ENCODE data around the gene LOXL3.

The LOXL3 gene

GRCh38 chr2:74526649-74527230 lies 27.0 kb downstream of the LOXL3 start:
- no peak for DNase-seq

DNA sequence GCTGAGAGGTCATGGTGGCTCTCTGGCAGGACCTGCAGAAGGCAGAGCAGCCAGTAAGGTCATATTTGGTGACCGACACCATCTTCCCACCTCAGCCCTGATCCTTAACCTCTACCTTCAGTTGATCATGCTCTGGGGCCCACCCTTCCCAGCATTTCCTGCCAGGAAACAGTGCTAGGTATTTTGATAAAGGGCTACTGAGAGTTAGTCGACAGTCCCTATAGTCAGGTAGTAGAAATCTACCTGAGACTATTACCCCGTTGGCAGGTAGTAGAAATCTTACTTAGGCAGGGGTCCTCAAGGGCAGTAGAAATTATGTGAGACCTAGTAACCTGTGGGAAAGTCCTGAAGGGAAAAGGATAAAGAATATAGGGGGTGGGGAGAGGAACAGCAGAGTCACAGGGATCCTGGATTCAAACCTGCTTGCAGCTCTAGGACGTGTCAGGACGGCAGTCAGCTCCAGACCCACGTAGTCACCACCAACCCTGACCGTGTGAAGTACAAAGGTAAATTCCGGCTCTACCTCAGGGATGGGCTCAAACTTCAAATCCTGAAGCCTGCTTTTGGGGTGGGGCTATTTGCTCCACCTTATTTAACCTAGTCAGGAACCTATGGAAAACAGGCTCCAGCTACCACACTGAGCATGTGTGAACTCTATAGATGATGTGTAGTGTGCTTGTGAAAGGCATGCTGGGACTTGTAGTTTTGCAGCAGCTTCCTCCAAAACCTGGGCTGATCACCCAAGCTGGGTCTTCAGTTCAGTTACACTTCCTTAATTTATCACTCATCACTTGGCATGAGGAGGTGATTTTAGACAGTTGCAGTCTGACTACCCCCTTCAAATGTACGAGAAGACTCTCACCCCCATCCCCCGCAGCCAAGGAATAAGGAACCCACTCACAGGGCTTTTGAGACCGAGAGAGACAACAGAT lies 27.8 kb downstream of the LOXL3 start, which contains the start of gene DQX1:
Gene DQX1, minus strand, starts transcription at position 515 of the 932 bp plus-strand sequence. Its CDS starts 502 bp downstream, at position 13.
- DNase-seq: peak; percentile 29

DNA sequence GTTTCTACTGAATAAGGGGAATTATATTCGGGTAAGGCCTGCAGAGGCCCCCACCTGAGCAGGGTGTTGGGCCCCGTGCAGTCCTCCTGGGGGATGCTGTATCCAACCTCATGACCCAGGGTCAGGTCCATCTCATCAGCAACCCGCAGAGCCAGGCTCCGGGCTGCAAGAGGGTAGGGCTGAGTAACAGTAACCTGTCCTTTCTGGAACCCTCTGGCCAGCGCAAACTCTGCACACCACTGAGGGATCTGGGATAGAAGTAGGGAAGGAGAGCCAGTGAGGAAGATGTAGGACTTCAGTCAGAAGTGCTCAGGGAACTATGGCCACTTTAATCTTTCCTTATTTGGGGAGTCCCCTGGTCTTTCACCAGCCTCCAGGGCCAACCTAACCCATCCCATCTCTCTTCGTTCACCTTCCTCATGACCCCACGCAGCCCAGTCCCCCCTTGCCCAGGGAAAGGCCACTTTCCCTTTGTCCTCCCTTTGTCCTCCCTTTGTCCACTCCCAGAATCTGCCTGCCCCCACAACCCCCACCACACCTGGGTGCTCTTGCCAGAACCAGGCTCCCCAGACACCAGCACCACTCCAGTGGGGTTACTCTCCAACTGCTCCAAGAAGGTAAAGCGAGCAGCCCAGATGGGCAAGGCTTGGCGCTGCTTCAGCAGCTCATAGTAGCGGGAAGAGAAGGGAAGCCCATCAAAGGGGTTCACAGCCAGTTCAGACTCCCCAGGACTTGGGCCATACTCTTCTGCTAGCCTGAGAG lies 28.6 kb downstream of the LOXL3 start:
- no peak for DNase-seq

DNA sequence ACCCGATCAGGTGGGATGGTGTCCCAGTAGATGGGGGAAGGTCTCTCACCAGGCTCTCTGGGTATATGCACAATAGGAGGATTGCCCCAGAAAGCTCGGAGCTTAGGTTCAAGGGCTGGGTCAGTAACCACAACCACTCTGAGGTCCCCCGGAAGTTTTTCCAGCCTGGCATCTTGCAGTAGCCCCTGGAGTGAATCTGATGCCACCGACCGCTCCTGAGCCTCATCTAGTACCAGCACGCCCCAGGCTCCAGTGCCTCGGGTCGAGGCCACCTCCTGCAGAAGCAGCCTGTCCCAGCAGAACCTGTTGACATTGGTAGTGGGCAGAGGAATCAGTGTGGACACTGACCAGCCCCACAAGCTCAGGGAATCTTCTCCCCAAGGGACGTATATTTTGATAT lies 29.7 kb downstream of the LOXL3 start:
- no peak for DNase-seq

GRCh38 chr2:74522516-74522915 lies 31.2 kb downstream of the LOXL3 start:
- no peak for DNase-seq

- no peak for DNase-seq
Observed at GRCh38 chr2:74516650-74517049, 37.1 kb downstream of the LOXL3 start.

- peak; percentile 57 for DNase-seq
Observed at GRCh38 chr2:74515981-74516633, 37.6 kb downstream of the LOXL3 start.

DNA sequence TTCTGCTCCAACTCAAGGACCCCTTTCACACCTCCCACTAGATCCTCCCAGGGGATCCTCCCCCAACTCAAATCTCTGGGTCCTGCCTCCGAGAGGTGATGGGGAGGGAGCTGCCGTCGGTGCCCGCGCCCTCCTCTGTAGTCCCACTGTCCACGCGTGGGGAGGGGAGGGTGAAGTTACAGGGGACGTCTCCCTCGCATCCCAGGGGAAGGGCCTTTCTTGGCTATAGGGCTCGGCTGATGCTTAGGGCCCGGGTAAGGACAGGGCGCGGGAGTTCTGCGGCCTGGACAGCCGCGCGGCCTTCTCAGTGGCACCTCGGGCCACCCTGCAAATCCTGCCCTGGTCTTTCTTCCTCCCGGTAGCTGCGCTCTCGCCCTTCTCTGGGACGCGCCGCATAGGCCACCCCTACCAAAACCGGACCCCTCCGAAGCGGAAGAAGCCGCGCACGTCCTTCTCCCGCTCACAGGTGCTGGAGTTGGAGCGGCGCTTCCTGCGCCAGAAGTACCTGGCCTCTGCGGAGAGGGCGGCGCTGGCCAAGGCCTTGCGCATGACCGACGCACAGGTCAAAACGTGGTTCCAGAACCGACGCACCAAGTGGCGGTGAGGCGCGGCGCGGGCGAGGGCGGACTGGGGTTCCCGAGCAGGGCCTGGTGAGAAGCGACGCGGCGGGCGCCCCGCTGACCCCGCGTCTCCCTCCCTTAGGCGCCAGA lies 38.3 kb downstream of the LOXL3 start:
- no peak for DNase-seq

- DNase-seq: no peak
Observed at GRCh38 chr2:74514368-74515270, 39.1 kb downstream of the LOXL3 start, which contains the start of gene TLX2. TSS of gene TLX2 (plus strand) at chr2:74514450. CDS start at chr2:74514807, 357 bp downstream.

- DNase-seq: no peak
Observed at GRCh38 chr2:74513605-74514367, 40.0 kb downstream of the LOXL3 start.

DNA sequence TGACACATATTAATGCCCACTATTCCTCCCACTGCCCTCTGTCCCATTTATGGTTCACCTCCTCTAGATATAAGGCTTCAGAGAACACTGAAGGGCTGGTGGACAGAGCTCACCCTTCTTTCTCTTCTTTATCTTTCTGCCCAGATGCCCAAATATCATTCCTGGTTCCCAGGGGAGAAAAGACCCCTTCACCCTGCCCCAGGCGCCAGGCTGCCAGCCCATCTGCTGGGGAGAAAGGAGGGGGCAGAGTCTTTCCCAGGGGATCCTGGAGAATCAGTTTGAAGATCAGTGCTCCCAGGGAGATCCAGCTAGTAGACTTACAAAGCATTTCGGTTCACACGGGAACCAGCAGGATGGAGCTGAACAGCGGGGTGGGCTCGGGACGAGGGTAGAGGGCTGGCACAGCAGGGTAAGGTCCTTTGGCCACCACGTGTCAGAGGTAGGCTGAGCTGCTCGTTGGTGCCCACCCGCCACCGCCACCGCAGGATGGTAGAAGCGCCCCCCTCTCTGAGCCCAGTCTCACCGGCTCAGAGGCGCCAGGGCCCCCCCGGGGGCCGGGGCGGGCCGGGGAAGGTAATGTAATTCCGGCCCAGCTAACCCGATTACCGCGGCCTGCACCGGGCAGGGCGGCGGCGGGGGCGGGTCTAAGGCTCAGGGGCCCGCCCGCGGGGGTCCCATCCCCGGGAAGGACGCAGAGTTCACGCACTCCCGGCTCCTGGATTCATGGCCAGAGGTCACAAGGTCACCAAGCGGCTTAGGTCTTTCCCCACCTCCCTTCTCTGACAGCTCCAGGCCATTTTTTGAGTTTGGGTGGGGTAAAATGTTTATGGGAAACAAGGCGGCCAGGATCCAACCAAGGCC lies 40.8 kb downstream of the LOXL3 start:
- no peak for DNase-seq

GRCh38 chr2:74511104-74511989 lies 42.4 kb downstream of the LOXL3 start:
- no peak for DNase-seq

- no peak for DNase-seq
Observed at GRCh38 chr2:74510272-74510671, 43.5 kb downstream of the LOXL3 start.

GRCh38 chr2:74507926-74508520 lies 45.7 kb downstream of the LOXL3 start:
- peak; percentile 87 for DNase-seq

DNA sequence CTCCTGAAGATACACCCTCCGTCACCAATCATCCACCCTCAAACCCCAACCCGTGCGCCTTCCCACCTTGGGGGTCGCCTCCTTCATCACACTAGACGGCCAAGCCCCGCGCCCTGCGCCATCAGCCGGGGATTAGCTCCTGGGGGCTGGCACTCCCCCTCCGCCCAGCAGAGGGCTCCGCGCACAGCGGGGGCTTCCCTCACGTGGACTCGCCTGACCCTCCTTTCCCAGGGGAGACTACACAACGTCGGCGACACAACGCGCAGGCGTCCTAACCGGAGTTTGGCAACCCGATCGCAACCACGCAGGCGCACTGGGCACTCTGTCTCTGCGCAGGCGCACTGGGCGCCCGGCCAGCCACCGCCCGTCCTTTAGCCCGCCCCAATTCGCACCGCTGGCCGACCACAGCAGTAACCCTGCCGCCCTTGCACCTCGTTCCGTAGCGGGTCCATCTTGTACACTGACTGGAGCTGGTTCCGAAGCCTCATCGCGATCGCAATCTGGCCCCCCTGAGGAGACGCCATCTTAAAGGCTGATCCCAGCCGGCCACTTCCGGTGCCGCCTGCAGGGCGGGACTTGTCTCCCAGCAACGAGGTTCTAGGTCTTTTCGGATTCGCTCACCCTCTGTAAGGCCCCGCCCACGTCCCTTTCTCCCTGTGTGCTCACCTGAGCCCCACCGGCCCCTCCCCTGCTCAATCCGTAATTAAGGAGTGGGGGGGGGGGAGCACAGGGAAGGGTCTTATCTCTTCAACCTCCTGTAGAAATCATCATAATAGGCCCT lies 46.4 kb downstream of the LOXL3 start, which contains the start of gene PCGF1:
Gene PCGF1, minus strand, starts transcription at position 551 of the 781 bp plus-strand sequence. Its CDS starts 27 bp downstream, at position 524.
- peak; percentile 98 for DNase-seq

All from fibroblast of skin of abdomen (primary cell).